ENCODE measurements around the gene COL4A6. TPM values are rescaled to one million over a fixed set of nuclear protein-coding genes. Genes with fewer than 3 reads are reported as not detected.

COL4A6 gene
- total RNA-seq (2021; ENCODE audit: unreplicated experiment): 2.4 TPM
- polyA plus RNA-seq (2012): 0.09 and 0.43 TPM in 2 replicates
- percentile 37 among the genes with signal in this experiment for Bru-seq, nascent RNA
- percentile 29 among the genes with signal in this experiment for BruChase-seq, experiment 1, labeled RNA remaining after a 6-hour chase
- percentile 32 among the genes with signal in this experiment for BruChase-seq, experiment 2, labeled RNA remaining after a 2-hour chase
- long read RNA-seq, partial matches to known transcripts: 1 of 2 reads
- long read RNA-seq, other reads (novel, unspliced or antisense): 0 of 2 reads

DNA sequence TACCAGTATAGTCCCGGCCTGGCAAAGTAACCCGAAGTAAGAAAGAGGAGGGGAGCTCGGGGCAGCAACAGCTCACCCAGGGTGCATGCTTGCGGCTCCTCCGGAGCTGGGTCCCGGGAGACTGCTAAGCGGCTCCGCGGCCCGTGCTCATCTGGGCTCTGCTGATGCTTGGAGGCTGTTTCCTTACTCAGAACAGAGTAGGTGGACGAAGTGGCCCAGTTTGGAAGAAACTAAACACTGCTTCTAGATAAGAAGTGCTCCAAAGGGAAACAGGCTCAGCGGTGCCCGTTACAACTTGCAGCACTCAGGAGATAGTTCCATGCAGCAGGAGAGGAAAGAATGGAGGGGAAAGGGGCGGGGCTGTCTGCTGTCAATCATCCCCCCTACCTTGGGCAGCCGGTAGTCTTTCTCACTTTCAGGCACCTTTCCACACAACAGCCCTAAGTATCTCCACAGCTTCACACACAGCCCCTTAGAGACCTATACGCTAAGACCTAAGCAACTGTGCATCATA lies at the start of gene COL4A6:
COL4A6 (minus strand) TSS at position 313 of the 514 bp plus-strand sequence; CDS start at position 87, 226 bp downstream.
- ChIA-PET POLR2A (no interaction called here), CTCF (no interaction called here), RAD21 (ENCODE audit: low non-redundant PET in 1 of 2, low total read pairs in 2 of 2, uncharacterized antibody in 2 of 2, unreplicated experiment in 2 of 2) (no interaction called here)
- no peaks in the 10 kb centered on the region for H3K9me2 ChIP-seq (ENCODE audit: insufficient read depth)
- H3K36me3 ChIP-seq (ENCODE audit: control insufficient read depth in 1 of 2, insufficient read depth in 2 of 2, low read length in 2 of 2): no peaks in the 10 kb centered on the region
- peak within 1 kb of the TSS; percentile 54 for H2AFZ ChIP-seq (ENCODE audit: low read depth, low read length, poor library complexity, severe bottlenecking)
- TF ChIP-seq YY1 (IDR thresholded peaks at IDR 0.05; ENCODE audit: extremely low read depth, insufficient replicate concordance, low read depth, low read length) (no peak), CBX3 (IDR thresholded peaks at IDR 0.05; ENCODE audit: low read depth) (no peak), JUND (IDR thresholded peaks at IDR 0.05) (no peak), RAD21 (IDR thresholded peaks at IDR 0.05; ENCODE audit: low read depth) (no peak), SP1 (IDR thresholded peaks at IDR 0.05; ENCODE audit: low read depth) (no peak), EGR1 (IDR thresholded peaks at IDR 0.05; ENCODE audit: low read depth) (no peak), POLR2A (IDR thresholded peaks at IDR 0.05; ENCODE audit: borderline replicate concordance, extremely low read depth, insufficient read depth, insufficient read length) (no peak), TCF7L2 (IDR thresholded peaks at IDR 0.05; ENCODE audit: borderline replicate concordance, extremely low read depth, insufficient read depth, insufficient read length) (no peak), EZH2 (IDR thresholded peaks at IDR 0.05) (no peak), FOSL1 (IDR thresholded peaks at IDR 0.05; ENCODE audit: low read depth) (no peak)
- TF ChIP-seq, protein P1, sequence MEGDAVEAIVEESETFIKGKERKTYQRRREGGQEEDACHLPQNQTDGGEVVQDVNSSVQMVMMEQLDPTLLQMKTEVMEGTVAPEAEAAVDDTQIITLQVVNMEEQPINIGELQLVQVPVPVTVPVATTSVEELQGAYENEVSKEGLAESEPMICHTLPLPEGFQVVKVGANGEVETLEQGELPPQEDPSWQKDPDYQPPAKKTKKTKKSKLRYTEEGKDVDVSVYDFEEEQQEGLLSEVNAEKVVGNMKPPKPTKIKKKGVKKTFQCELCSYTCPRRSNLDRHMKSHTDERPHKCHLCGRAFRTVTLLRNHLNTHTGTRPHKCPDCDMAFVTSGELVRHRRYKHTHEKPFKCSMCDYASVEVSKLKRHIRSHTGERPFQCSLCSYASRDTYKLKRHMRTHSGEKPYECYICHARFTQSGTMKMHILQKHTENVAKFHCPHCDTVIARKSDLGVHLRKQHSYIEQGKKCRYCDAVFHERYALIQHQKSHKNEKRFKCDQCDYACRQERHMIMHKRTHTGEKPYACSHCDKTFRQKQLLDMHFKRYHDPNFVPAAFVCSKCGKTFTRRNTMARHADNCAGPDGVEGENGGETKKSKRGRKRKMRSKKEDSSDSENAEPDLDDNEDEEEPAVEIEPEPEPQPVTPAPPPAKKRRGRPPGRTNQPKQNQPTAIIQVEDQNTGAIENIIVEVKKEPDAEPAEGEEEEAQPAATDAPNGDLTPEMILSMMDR (IDR thresholded peaks at IDR 0.05 in 2 of 3, conservative IDR thresholded peaks at IDR 0.05 in 1 of 3; ENCODE audit: borderline replicate concordance in 1 of 3, insufficient read depth in 1 of 3, low read depth in 2 of 3, low read length in 2 of 3): no peak
- TF ChIP-seq, protein P2, sequence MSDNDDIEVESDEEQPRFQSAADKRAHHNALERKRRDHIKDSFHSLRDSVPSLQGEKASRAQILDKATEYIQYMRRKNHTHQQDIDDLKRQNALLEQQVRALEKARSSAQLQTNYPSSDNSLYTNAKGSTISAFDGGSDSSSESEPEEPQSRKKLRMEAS (IDR thresholded peaks at IDR 0.05): no peak
- TF ChIP-seq, protein P3, sequence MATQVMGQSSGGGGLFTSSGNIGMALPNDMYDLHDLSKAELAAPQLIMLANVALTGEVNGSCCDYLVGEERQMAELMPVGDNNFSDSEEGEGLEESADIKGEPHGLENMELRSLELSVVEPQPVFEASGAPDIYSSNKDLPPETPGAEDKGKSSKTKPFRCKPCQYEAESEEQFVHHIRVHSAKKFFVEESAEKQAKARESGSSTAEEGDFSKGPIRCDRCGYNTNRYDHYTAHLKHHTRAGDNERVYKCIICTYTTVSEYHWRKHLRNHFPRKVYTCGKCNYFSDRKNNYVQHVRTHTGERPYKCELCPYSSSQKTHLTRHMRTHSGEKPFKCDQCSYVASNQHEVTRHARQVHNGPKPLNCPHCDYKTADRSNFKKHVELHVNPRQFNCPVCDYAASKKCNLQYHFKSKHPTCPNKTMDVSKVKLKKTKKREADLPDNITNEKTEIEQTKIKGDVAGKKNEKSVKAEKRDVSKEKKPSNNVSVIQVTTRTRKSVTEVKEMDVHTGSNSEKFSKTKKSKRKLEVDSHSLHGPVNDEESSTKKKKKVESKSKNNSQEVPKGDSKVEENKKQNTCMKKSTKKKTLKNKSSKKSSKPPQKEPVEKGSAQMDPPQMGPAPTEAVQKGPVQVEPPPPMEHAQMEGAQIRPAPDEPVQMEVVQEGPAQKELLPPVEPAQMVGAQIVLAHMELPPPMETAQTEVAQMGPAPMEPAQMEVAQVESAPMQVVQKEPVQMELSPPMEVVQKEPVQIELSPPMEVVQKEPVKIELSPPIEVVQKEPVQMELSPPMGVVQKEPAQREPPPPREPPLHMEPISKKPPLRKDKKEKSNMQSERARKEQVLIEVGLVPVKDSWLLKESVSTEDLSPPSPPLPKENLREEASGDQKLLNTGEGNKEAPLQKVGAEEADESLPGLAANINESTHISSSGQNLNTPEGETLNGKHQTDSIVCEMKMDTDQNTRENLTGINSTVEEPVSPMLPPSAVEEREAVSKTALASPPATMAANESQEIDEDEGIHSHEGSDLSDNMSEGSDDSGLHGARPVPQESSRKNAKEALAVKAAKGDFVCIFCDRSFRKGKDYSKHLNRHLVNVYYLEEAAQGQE (IDR thresholded peaks at IDR 0.05; ENCODE audit: low read depth): no peak
- peak within 1 kb of the TSS; percentile 69; the same call in 1 of the 2 replicates for H3K9ac ChIP-seq (ENCODE audit: low read length)
- BruUV-seq (replicated peaks): no TSS peak
- H4K20me1 ChIP-seq (ENCODE audit: insufficient read depth): no peaks in the 10 kb centered on the region
- H3K27ac ChIP-seq (ENCODE audit: low read depth, low read length): peak within 1 kb of the TSS; percentile 45; the same call in 1 of the 2 replicates
- intact Hi-C loops (cut with micrococcal nuclease): no loop called here
- H3K9me3 ChIP-seq (ENCODE audit: control insufficient read depth in 1 of 2, insufficient read depth in 1 of 2, low read depth in 1 of 2, low read length in 2 of 2): no peaks in the 10 kb centered on the region
- peaks cover 0 to 3% of the 10 kb centered on the region in 2 experiments; a peak in 1 of 4 replicates for H3K4me1 ChIP-seq (ENCODE audit: control insufficient read depth in 1 of 2, insufficient read depth in 2 of 2, low read length in 2 of 2)
- no peaks in the 10 kb centered on the region for H3K27me3 ChIP-seq (ENCODE audit: insufficient read depth, low read length)
- H3K4me2 ChIP-seq (ENCODE audit: low read length): peak within 1 kb of the TSS; percentile 85
- ATAC-seq (no peak), DNase-seq (ENCODE audit: low read depth, low spot score) (no peak)
- peak within 1 kb of the TSS; percentile 61 to 70 for H3K4me3 ChIP-seq (replicated peaks in 1 of 2; ENCODE audit: low read depth in 1 of 2, low read length in 2 of 2)
- H3K79me2 ChIP-seq (ENCODE audit: insufficient read depth, low read length): peaks cover 24% of the 10 kb centered on the region
